SKM-1 (cell line): ENCODE measurements around the gene MAB21L4.
"Not testable (repeated sequence)": the region's sequence is repeated elsewhere in the genome, so short reads cannot be mapped to it uniquely, and the experiment has no call there.

Experiments
- DNase-seq: peaks from one replicate; lab custom pipeline; 2025; ENCODE audit not compliant: unreplicated experiment; lab: John Stamatoyannopoulos, UW

Gene MAB21L4

GRCh38 chr2:240846309-240846708 lies 49.6 kb downstream of the MAB21L4 start:
- DNase-seq = not testable (repeated sequence)

GRCh38 chr2:240840435-240841060 lies 55.4 kb downstream of the MAB21L4 start:
- no peak for DNase-seq

DNA sequence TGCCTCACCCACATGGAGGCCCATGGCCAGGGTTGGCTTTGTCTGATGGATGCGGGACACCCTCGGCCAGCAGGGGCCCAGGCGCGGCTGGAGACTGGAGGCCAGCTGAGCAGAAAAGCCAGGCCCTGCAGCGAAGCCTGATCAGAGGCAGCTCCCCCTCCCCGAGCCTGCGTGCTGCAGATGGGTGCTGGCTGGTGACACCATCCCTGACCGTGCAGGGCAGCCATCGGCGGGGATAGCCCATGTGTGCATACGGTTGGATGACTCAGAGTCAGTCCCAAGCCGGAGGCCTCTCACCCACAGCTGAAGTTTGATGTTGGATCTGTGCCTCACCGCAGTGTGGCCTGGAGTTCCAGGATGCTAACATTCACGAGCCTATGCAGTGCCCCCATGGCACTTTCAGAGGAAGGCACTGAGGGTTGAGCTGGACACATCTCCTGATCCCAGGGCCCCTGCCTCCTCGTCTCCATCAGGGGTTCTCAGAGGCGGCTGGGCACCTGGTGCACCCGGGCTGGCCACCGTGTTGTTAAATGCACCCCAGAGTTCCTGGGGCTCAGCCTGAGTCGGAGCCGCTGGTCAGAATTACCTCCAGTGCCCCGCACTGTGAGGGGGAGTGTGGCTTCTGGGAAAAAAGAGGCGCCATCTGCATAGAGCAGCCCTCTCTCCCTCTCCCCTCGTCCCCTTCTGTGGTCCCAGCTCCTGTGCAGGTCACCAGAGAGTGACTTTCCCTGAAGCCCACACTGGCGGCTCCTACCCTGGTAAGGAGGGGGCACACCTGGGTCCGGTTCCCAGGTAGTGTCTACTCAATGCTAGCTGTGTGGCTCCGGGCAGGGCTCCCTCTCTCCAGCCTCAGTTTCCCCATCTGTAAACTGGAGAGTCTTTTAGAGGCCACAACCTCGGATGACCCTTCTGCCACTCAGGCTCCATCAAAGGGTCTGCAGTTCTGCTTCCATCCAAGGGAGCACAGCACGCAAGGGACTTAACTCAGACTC lies 56.5 kb downstream of the MAB21L4 start:
- no peak for DNase-seq

- DNase-seq = no peak
These were observed 58.3 kb downstream of the MAB21L4 start for GRCh38 chr2:240837621-240838020.

- DNase-seq = no peak
These were observed 59.0 kb downstream of the MAB21L4 start for GRCh38 chr2:240836781-240837467.
